HG03354 (cell line): Measurements from ENCODE around the gene LGALS1.
A peak's percentile ranks its signal among the peaks of the same experiment; 100 is the strongest.

Experiments used
- ATAC-seq: cut with Tn5 transposase; IDR thresholded peaks from one replicate; pipeline ENCODE4 v1.9.1; 2021; ENCODE audit warnings: mild to moderate bottlenecking; ENCODE audit not compliant: unreplicated experiment, poor library complexity, severe bottlenecking

Gene LGALS1

GRCh38 chr22:37674951-37675929, at the start of gene LGALS1:
Gene LGALS1 (plus strand): TSS chr22:37675636. CDS start chr22:37675703, 67 bp downstream.
- peak; percentile 40 for ATAC-seq

- ATAC-seq = no peak
These were observed 49.7 kb upstream of the LGALS1 start for GRCh38 chr22:37625737-37626136.

- ATAC-seq = no peak
These were observed 49.3 kb upstream of the LGALS1 start for GRCh38 chr22:37626144-37626543.

GRCh38 chr22:37626556-37627075, 48.8 kb upstream of the LGALS1 start:
- ATAC-seq = no peak

GRCh38 chr22:37627121-37627520, 48.3 kb upstream of the LGALS1 start:
- no peak for ATAC-seq

- ATAC-seq = no peak
These were observed 47.9 kb upstream of the LGALS1 start for GRCh38 chr22:37627545-37627944.

- ATAC-seq = no peak
These were observed 46.6 kb upstream of the LGALS1 start for GRCh38 chr22:37628830-37629229.

GRCh38 chr22:37629928-37630327, 45.5 kb upstream of the LGALS1 start:
- ATAC-seq = no peak

- ATAC-seq = no peak
These were observed 44.5 kb upstream of the LGALS1 start for GRCh38 chr22:37630839-37631435.

- ATAC-seq = no peak
These were observed 43.8 kb upstream of the LGALS1 start for GRCh38 chr22:37631448-37632173.

GRCh38 chr22:37632174-37633088, 43.0 kb upstream of the LGALS1 start:
- ATAC-seq = no peak

GRCh38 chr22:37633089-37633624, 42.3 kb upstream of the LGALS1 start:
- peak; percentile 59 for ATAC-seq

- peak; percentile 62 for ATAC-seq
These were observed 41.6 kb upstream of the LGALS1 start for GRCh38 chr22:37633625-37634416.

GRCh38 chr22:37634417-37634924, 41.0 kb upstream of the LGALS1 start:
- no peak for ATAC-seq

- no peak for ATAC-seq
These were observed 40.3 kb upstream of the LGALS1 start for GRCh38 chr22:37635157-37635556.

GRCh38 chr22:37636186-37636948, 39.1 kb upstream of the LGALS1 start:
- no peak for ATAC-seq

- ATAC-seq = no peak
These were observed 38.5 kb upstream of the LGALS1 start for GRCh38 chr22:37636949-37637273.
